Caco-2 (cell line): ENCODE results near the gene PRPF38B. TPM values are rescaled to one million over a fixed set of nuclear protein-coding genes. Genes with fewer than 3 reads are reported as not detected.
"Not testable (repeated sequence)": the region's sequence is repeated elsewhere in the genome, so short reads cannot be mapped to it uniquely, and the experiment has no call there.

Experiments
- BruUV-seq: library from RNA; stranded (reverse); fragments of 400-500 nt; replicated peaks from 2 replicates; lab custom pipeline; 2021; lab: Mats Ljungman, UMichigan
- CTCF ChIA-PET: fragments of 300-600 bp; sonication (Branson Sonifier 250); formaldehyde crosslinking; loops from one replicate; lab custom pipeline; 2022; ENCODE audit warnings: antibody characterized with exemption; lab: Charles Lee
- POLR2A ChIA-PET: fragments of 300-600 bp; sonication (Branson Sonifier 250); formaldehyde crosslinking; loops from one replicate; lab custom pipeline; 2022; ENCODE audit warnings: antibody characterized with exemption; lab: Charles Lee
- DNase-seq, 2 experiments: peaks; one replicate each; pipeline versions ENCODE4 v3.0.0 to v3.0.0-alpha.2; 2020 to 2022
- H3K27me3 ChIP-seq: replicated peaks from 2 replicates; pipeline ENCODE4 v1.6.0; 2011; ENCODE audit warnings: low read length; ENCODE audit not compliant: control insufficient read depth, insufficient read depth
- H3K36me3 ChIP-seq: 2 replicates; pipeline ENCODE4 v1.5.1; 2011; ENCODE audit warnings: low read length; ENCODE audit not compliant: control insufficient read depth, insufficient read depth
- H3K4me1 ChIP-seq: fragments of 250-450 bp; sonication (Bioruptor Pico); 2 replicates; pipeline ENCODE4 v1.5.1; 2020; ENCODE audit warnings: mild to moderate bottlenecking
- H3K4me3 ChIP-seq: 2 replicates; pipeline ENCODE4 v1.5.1; 2011; ENCODE audit warnings: low read depth, mild to moderate bottlenecking, control low read depth, low read length
- H3K9me3 ChIP-seq: fragments of 250-450 bp; sonication (Bioruptor Pico); 2 replicates; pipeline ENCODE4 v1.5.1; 2020; ENCODE audit warnings: mild to moderate bottlenecking, moderate library complexity
- H3K27ac Mint-ChIP-seq: one replicate; pipeline ENCODE4 v1.8.0; 2022; ENCODE audit warnings: mixed read lengths; ENCODE audit not compliant: unreplicated experiment
- H3K27me3 Mint-ChIP-seq: one replicate; pipeline ENCODE4 v1.8.0; 2022; ENCODE audit warnings: mixed read lengths; ENCODE audit not compliant: insufficient read depth, unreplicated experiment
- H3K36me3 Mint-ChIP-seq: one replicate; pipeline ENCODE4 v1.8.0; 2022; ENCODE audit warnings: mild to moderate bottlenecking, mixed read lengths; ENCODE audit not compliant: insufficient read depth, unreplicated experiment
- H3K4me1 Mint-ChIP-seq: one replicate; pipeline ENCODE4 v1.8.0; 2022; ENCODE audit warnings: low read depth, mixed read lengths; ENCODE audit not compliant: unreplicated experiment
- H3K4me3 Mint-ChIP-seq: one replicate; pipeline ENCODE4 v1.8.0; 2022; ENCODE audit warnings: mild to moderate bottlenecking, moderate library complexity, mixed read lengths; ENCODE audit not compliant: unreplicated experiment
- H3K9me3 Mint-ChIP-seq: one replicate; pipeline ENCODE4 v1.8.0; 2022; ENCODE audit warnings: mixed read lengths; ENCODE audit not compliant: unreplicated experiment
- CTCF ChIP-seq, 2 experiments: fragments of 200-600 bp in 1 of 2; IDR thresholded peaks; 1 replicate in 1 of 2; 2 replicates in 1 of 2; pipeline versions ENCODE4 v1.5.1 to v1.8.0; 2011 to 2022; ENCODE audit warnings: antibody characterized with exemption in 1 of 2, control low read depth in 1 of 2, inconsistent platforms in 1 of 2, low read depth in 1 of 2, low read length in 1 of 2, mild to moderate bottlenecking in 1 of 2, moderate library complexity in 1 of 2; ENCODE audit not compliant: insufficient read depth in 1 of 2, severe bottlenecking in 1 of 2, unreplicated experiment in 1 of 2
- intact Hi-C: fragments of 100-400 bp; cut with micrococcal nuclease; formaldehyde crosslinking; loops from one replicate; pipeline ENCODE4 v1.10.0; 2022; ENCODE audit not compliant: unreplicated experiment
- total RNA-seq: library from RNA; stranded (reverse); gene quantifications from 2 replicates; pipeline ENCODE4 v1.2.3, GENCODE V29; 2022

The PRPF38B gene
- total RNA-seq, 1 experiment from 2014 or later: 37.7 TPM

GRCh38 chr1:108699375-108700332 lies 7.5 kb downstream of the PRPF38B start:
- CTCF ChIA-PET: no interaction called here
- DNase-seq: no peak
- POLR2A ChIA-PET: no interaction called here
- Mint-ChIP-seq H3K4me3 (no peak overlapping the region), H3K9me3 (no peaks in the 10 kb centered on the region), H3K27ac (no peak overlapping the region), H3K27me3 (no peaks in the 10 kb centered on the region), H3K4me1 (peaks cover 6% of the 10 kb centered on the region), H3K36me3 (peaks cover 46% of the 10 kb centered on the region)
- no peaks in the 10 kb centered on the region for H3K9me3 ChIP-seq
- no peaks in the 10 kb centered on the region; the same call in 1 of the 2 replicates for H3K36me3 ChIP-seq
- H3K4me1 ChIP-seq: no peaks in the 10 kb centered on the region; the same call in 1 of the 2 replicates
- no peak for TF ChIP-seq CTCF (IDR thresholded peaks at IDR 0.05; ENCODE audit: insufficient read depth in 1 of 2, low read depth in 1 of 2, low read length in 1 of 2, severe bottlenecking in 1 of 2, unreplicated experiment in 1 of 2)
- intact Hi-C loops: no loop called here
- no peaks in the 10 kb centered on the region for H3K27me3 ChIP-seq
- BruUV-seq: TSS peak; percentile 33
- no peak overlapping the region for H3K4me3 ChIP-seq

- BruUV-seq: no TSS peak
- Mint-ChIP-seq H3K27ac (no peak overlapping the region), H3K9me3 (no peaks in the 10 kb centered on the region), H3K27me3 (no peaks in the 10 kb centered on the region), H3K36me3 (peaks cover 44% of the 10 kb centered on the region), H3K4me3 (no peak overlapping the region), H3K4me1 (peaks cover 6% of the 10 kb centered on the region)
- intact Hi-C loops: no loop called here
- ChIA-PET CTCF (no interaction called here), POLR2A (no interaction called here)
- H3K4me3 ChIP-seq: no peak overlapping the region
- H3K9me3 ChIP-seq: no peaks in the 10 kb centered on the region
- H3K27me3 ChIP-seq: no peaks in the 10 kb centered on the region
- H3K4me1 ChIP-seq: no peaks in the 10 kb centered on the region; the same call in 1 of the 2 replicates
- DNase-seq: no peak
- TF ChIP-seq CTCF (IDR thresholded peaks at IDR 0.05; ENCODE audit: insufficient read depth in 1 of 2, low read depth in 1 of 2, low read length in 1 of 2, severe bottlenecking in 1 of 2, unreplicated experiment in 1 of 2): no peak
- H3K36me3 ChIP-seq: no peaks in the 10 kb centered on the region; the same call in 1 of the 2 replicates
These were observed 9.2 kb downstream of the PRPF38B start for GRCh38 chr1:108701176-108701849.

GRCh38 chr1:108702109-108702508 lies 10.0 kb downstream of the PRPF38B start:
- H3K9me3 Mint-ChIP-seq, CTCF ChIA-PET, POLR2A ChIA-PET, H3K4me1 Mint-ChIP-seq, H3K4me3 Mint-ChIP-seq, H3K27ac Mint-ChIP-seq, BruUV-seq, H3K27me3 Mint-ChIP-seq, H3K4me3 ChIP-seq, H3K4me1 ChIP-seq, H3K36me3 ChIP-seq, H3K27me3 ChIP-seq, H3K9me3 ChIP-seq, DNase-seq: not testable (repeated sequence)
- peaks cover 41% of the 10 kb centered on the region for H3K36me3 Mint-ChIP-seq
- intact Hi-C loops: loop anchor here (2.0 kb wide), 1 partner anchor 45 kb away; the partner anchor contains the start of gene STXBP3
